HepG2 (cell line): ENCODE results near the gene UNC5C. TPM values are rescaled to one million over a fixed set of nuclear protein-coding genes. Genes with fewer than 3 reads are reported as not detected.

Source experiments
- ATAC-seq: fragments of 200-7000 bp; cut with Tn5 transposase; 3 replicates; pipeline ENCODE4 v1.9.1; 2020; ENCODE audit warnings: mild to moderate bottlenecking, moderate library complexity
- BruUV-seq: library from RNA; stranded (reverse); fragments of 400-500 nt; replicated peaks from 2 replicates; lab custom pipeline; 2021; lab: Mats Ljungman, UMichigan
- CTCF ChIA-PET: fragments of 300-600 bp; formaldehyde crosslinking; extraction: SDS; loops from one replicate; lab custom pipeline; 2021; ENCODE audit warnings: low total read pairs, inconsistent platforms, low intra/inter-chr PET ratio; lab: Yijun Ruan, JAX
- POLR2A ChIA-PET: fragments of 350-600 bp; sonication (Branson Sonifier 250); formaldehyde crosslinking; loops from one replicate; lab custom pipeline; 2020; ENCODE audit warnings: antibody characterized with exemption, inconsistent platforms; lab: Yijun Ruan, JAX
- DNase-seq: peaks from one replicate; pipeline ENCODE4 v3.0.0-alpha.2; 2015; ENCODE audit warnings: low spot score
- FAIRE-seq: peaks from 3 replicates; lab custom pipeline; 2011; peaks lifted over from hg19 to GRCh38; lab: Jason Lieb, UNC
- H2AFZ ChIP-seq: one replicate; pipeline ENCODE4 v1.6.1; 2011; ENCODE audit warnings: low read length, inconsistent platforms
- H3K27ac ChIP-seq: fragments of 300-600 bp; 3 replicates; pipeline ENCODE4 v1.8.0; 2011; ENCODE audit warnings: mixed run types, mild to moderate bottlenecking, mixed read lengths, low read length, inconsistent platforms; ENCODE audit not compliant: insufficient read depth; ENCODE audit errors: extremely low read length
- H3K27me3 ChIP-seq, 2 experiments: fragments of 200-600 bp in 1 of 2; 2 replicates in 1 of 2; 3 replicates in 1 of 2; pipeline versions ENCODE4 v1.6.0 to v1.8.0; 2011; ENCODE audit warnings: low read length in 2 of 2, mild to moderate bottlenecking in 2 of 2, moderate library complexity in 2 of 2, inconsistent platforms in 1 of 2; ENCODE audit not compliant: insufficient read depth in 2 of 2, control insufficient read depth in 1 of 2
- H3K36me3 ChIP-seq, 2 experiments: fragments of 200-600 bp in 1 of 2; replicated peaks in 1 of 2; 2 replicates in 1 of 2; 3 replicates in 1 of 2; pipeline versions ENCODE4 v1.5.1 to v1.8.0; 2011; ENCODE audit warnings: low read length in 2 of 2, inconsistent platforms in 1 of 2; ENCODE audit not compliant: insufficient read depth in 2 of 2, control insufficient read depth in 1 of 2
- H3K4me1 ChIP-seq: 2 replicates; pipeline ENCODE4 v1.5.1; 2012; ENCODE audit warnings: low read length, inconsistent platforms; ENCODE audit not compliant: insufficient read depth
- H3K4me2 ChIP-seq: 2 replicates; pipeline ENCODE4 v1.6.0; 2011; ENCODE audit warnings: low read depth, low read length, inconsistent platforms
- H3K4me3 ChIP-seq, 3 experiments: fragments of 200-600 bp in 1 of 3; sonication (generic), shearing (Covaris generic) in 1 of 3; replicated peaks in 1 of 3; 2 replicates each; pipeline ENCODE4 v1.5.1; 2011 to 2016; ENCODE audit warnings: low read length in 3 of 3, inconsistent platforms in 2 of 3, low read depth in 2 of 3, mild to moderate bottlenecking in 2 of 3, control low read depth in 1 of 3, mixed read lengths in 1 of 3; ENCODE audit not compliant: insufficient read depth in 1 of 3
- H3K79me2 ChIP-seq: one replicate; pipeline ENCODE4 v1.6.1; 2011; ENCODE audit warnings: low read length, inconsistent platforms; ENCODE audit not compliant: insufficient read depth
- H3K9ac ChIP-seq: 2 replicates; pipeline ENCODE4 v1.6.0; 2011; ENCODE audit warnings: mild to moderate bottlenecking, low read depth, low read length, inconsistent platforms; ENCODE audit not compliant: insufficient read depth
- H3K9me3 ChIP-seq: 2 replicates; pipeline ENCODE4 v1.5.1; 2012; ENCODE audit warnings: mild to moderate bottlenecking, low read length
- H4K20me1 ChIP-seq: 2 replicates; pipeline ENCODE4 v1.6.0; 2011; ENCODE audit warnings: inconsistent platforms, mild to moderate bottlenecking, low read length, moderate library complexity; ENCODE audit not compliant: insufficient read depth
- AGO2 ChIP-seq: fragments of 200-400 bp; formaldehyde crosslinking; optimal IDR thresholded peaks from 2 replicates; pipeline ENCODE3; 2017; ENCODE audit warnings: mild to moderate bottlenecking, low read depth, low read length, moderate library complexity
- CSRNP2 ChIP-seq: sonication (generic); formaldehyde crosslinking; conservative IDR thresholded peaks from 2 replicates; pipeline ENCODE4 v1.8.0; 2022; ENCODE audit warnings: low read depth, missing genetic modification reagents
- ETV6 ChIP-seq: sonication (generic); formaldehyde crosslinking; conservative IDR thresholded peaks from 2 replicates; pipeline ENCODE4 v1.4.0; 2020; ENCODE audit warnings: missing genetic modification reagents
- HOXA5 ChIP-seq: sonication (generic); formaldehyde crosslinking; IDR thresholded peaks from 2 replicates; pipeline ENCODE4 v1.4.0; 2020; ENCODE audit warnings: missing genetic modification reagents
- MAZ ChIP-seq, 2 experiments: sonication (generic) in 1 of 2; formaldehyde crosslinking in 1 of 2; IDR thresholded peaks; 2 replicates each; pipeline versions ENCODE4 v1.5.0 to v1.6.1; 2012 to 2020; ENCODE audit warnings: low read depth in 2 of 2, mild to moderate bottlenecking in 2 of 2, borderline replicate concordance in 1 of 2, improper control_type of control experiment in 1 of 2, low read length in 1 of 2, missing genetic modification reagents in 1 of 2, moderate library complexity in 1 of 2
- MEF2D ChIP-seq: sonication (generic); formaldehyde crosslinking; IDR thresholded peaks from 2 replicates; pipeline ENCODE4 v1.5.1; 2020; ENCODE audit warnings: mild to moderate bottlenecking, missing genetic modification reagents
- RBFOX2 ChIP-seq: fragments of 200-400 bp; formaldehyde crosslinking; IDR thresholded peaks from 2 replicates; pipeline ENCODE4 v1.6.1; 2017; ENCODE audit warnings: low read depth, mild to moderate bottlenecking, low read length
- SNAI1 ChIP-seq: sonication (generic); formaldehyde crosslinking; IDR thresholded peaks from 2 replicates; pipeline ENCODE4 v1.5.0; 2020; ENCODE audit warnings: mild to moderate bottlenecking, missing genetic modification reagents, borderline replicate concordance
- TBP ChIP-seq: sonication (generic); formaldehyde crosslinking; IDR thresholded peaks from 2 replicates; pipeline ENCODE4 v1.5.0; 2020; ENCODE audit warnings: missing genetic modification reagents
- YEATS2 ChIP-seq: sonication (generic); formaldehyde crosslinking; IDR thresholded peaks from 2 replicates; pipeline ENCODE4 v1.4.0; 2020; ENCODE audit warnings: missing genetic modification reagents, borderline replicate concordance
- WGBS: methylation state at CpG from one replicate; pipeline ENCODE4 v1.1.6; 2017; ENCODE audit warnings: low lambda C conversion rate; 5-methylcytosine and 5-hydroxymethylcytosine counted together
- in situ Hi-C: cut with HindIII; loops from 2 replicates; pipeline ENCODE4 v1.10.0; 2017; ENCODE audit warnings: low pct_unique_long_range_greater_than_20kb; ENCODE audit not compliant: extremely low pct_ligation_motif_present
- intact Hi-C: fragments of 100-400 bp; cut with micrococcal nuclease; formaldehyde crosslinking; loops from one replicate; pipeline ENCODE4 v1.10.0; 2022; ENCODE audit not compliant: unreplicated experiment
- polyA plus RNA-seq, 8 experiments: library from polyadenylated mRNA; depleted of rRNA in 3 of 8; stranded (reverse) in 7 of 8; unstranded in 1 of 8; fragments of >200 nt; fragmentation: Illumina TruSeq in 4 of 8; extraction: Trizol in 4 of 8; gene quantifications; 2 replicates each; pipeline versions ENCODE4 v1.2.1 to v1.2.3, GENCODE V29; 2011 to 2016; ENCODE audit warnings: low read depth in 4 of 8, missing spikeins in 1 of 8, mixed read lengths in 1 of 8; ENCODE audit not compliant: insufficient read depth in 1 of 8
- total RNA-seq, 5 experiments: library from RNA; depleted of rRNA; stranded (reverse); fragments of >200 nt; fragmentation: Illumina TruSeq; extraction: Trizol; gene quantifications; 2 replicates each; pipeline ENCODE4 v1.2.3, GENCODE V29; 2016; ENCODE audit warnings: low read depth in 1 of 5
- TF ChIP-seq, protein P1 (sequence below): sonication (generic); formaldehyde crosslinking; IDR thresholded peaks from 2 replicates; pipeline ENCODE4 v1.8.0; 2022; ENCODE audit warnings: missing genetic modification reagents, low read depth, mild to moderate bottlenecking, borderline replicate concordance
- TF ChIP-seq, protein P2 (sequence below): IDR thresholded peaks from 2 replicates; pipeline ENCODE4 v1.6.1; 2016; ENCODE audit warnings: missing compliant biosample characterization, missing genetic modification reagents, borderline replicate concordance

UNC5C gene
- total and polyA plus RNA-seq, 2 of the 13 experiments (the other 11 are each of a cell fraction or from before 2014, with no cell fraction given) = not detected

DNA sequence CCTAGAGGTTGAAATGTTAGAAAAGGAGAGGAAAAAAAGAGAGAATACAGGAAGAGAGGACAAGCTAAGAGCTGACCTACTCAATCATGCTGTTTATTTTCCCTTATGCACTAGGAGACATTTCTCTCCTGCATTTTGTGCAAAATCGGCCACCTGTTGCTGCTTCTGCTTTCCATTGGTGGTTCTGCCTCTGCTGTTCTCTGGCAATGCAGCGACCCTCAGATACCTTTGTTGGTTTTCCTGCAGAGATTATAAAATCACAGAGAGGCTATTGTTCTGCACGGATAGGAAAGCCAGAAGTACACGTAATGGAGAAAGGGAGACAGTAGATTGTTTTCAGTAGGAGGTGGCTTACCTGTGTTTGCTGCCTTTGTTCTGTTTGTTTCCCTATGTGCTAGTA is 108.9 kb downstream of the UNC5C start:
- WGBS = under 1% methylated on average over 4 of the region's 4 CpGs
- H3K27ac ChIP-seq = no peak overlapping the region

More for the DNA sequence above, 108.9 kb downstream of the UNC5C start:
- POLR2A ChIA-PET = no interaction called here
- Histone ChIP-seq H3K9me3 (no peaks in the 10 kb centered on the region), H3K36me3 (no peaks in the 10 kb centered on the region), H3K4me2 (no peak overlapping the region)
- FAIRE-seq (no peak), ATAC-seq (no peak)
- TF ChIP-seq RBFOX2 = no peak
- TF ChIP-seq SNAI1 = no peak
- TF ChIP-seq, protein P1, sequence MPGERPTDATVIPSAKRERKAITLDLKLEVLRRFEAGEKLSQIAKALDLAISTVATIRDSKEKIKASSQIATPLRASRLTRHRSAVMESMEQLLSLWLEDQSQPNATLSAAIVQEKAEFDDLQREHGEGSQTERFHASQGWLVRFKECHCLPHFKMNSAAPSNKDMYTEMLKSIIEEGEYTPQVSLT (CRISPR knock-in tag) = no peak
- no peak for TF ChIP-seq ETV6 (CRISPR knock-in tag)
- no peak for TF ChIP-seq MEF2D
- TF ChIP-seq YEATS2 (CRISPR knock-in tag) = no peak
- TF ChIP-seq MAZ (IDR thresholded peaks at IDR 0.05; ENCODE audit: borderline replicate concordance, low read depth, low read length) = no peak
- TF ChIP-seq MAZ (CRISPR knock-in tag; IDR thresholded peaks at IDR 0.05; ENCODE audit: low read depth) = no peak
- TF ChIP-seq TBP = no peak
- no peak for TF ChIP-seq CSRNP2
- TF ChIP-seq, protein P2, sequence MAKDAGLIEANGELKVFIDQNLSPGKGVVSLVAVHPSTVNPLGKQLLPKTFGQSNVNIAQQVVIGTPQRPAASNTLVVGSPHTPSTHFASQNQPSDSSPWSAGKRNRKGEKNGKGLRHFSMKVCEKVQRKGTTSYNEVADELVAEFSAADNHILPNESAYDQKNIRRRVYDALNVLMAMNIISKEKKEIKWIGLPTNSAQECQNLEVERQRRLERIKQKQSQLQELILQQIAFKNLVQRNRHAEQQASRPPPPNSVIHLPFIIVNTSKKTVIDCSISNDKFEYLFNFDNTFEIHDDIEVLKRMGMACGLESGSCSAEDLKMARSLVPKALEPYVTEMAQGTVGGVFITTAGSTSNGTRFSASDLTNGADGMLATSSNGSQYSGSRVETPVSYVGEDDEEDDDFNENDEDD = no peak
- no peak for TF ChIP-seq AGO2
- TF ChIP-seq HOXA5 = no peak
- TF ChIP-seq, all 625 proteins: peak for 0
- in situ Hi-C loops (no loop called here), intact Hi-C loops (no loop called here)
- no peaks in the 10 kb centered on the region for H3K27me3 ChIP-seq
- no peak overlapping the region for H2AFZ ChIP-seq
- no peak overlapping the region for H3K9ac ChIP-seq
- no peak for DNase-seq
- H3K4me1 ChIP-seq = no peaks in the 10 kb centered on the region
- CTCF ChIA-PET = no interaction called here
- no peaks in the 10 kb centered on the region for H3K79me2 ChIP-seq
- H3K4me3 ChIP-seq = no peak overlapping the region
- no TSS peak for BruUV-seq
- H4K20me1 ChIP-seq = no peaks in the 10 kb centered on the region
